Skeletal muscle cell (primary cell): Measurements from ENCODE around the gene SH3RF2.

Experiments used
- DNase-seq: peaks from one replicate; pipeline ENCODE4 v3.0.0-alpha.2; 2010; ENCODE audit warnings: low read depth
- H3K4me3 ChIP-seq: 2 replicates; pipeline ENCODE4 v1.5.1; 2011; ENCODE audit warnings: low read depth, mild to moderate bottlenecking, control low read depth, low read length, moderate library complexity

The SH3RF2 gene

DNA sequence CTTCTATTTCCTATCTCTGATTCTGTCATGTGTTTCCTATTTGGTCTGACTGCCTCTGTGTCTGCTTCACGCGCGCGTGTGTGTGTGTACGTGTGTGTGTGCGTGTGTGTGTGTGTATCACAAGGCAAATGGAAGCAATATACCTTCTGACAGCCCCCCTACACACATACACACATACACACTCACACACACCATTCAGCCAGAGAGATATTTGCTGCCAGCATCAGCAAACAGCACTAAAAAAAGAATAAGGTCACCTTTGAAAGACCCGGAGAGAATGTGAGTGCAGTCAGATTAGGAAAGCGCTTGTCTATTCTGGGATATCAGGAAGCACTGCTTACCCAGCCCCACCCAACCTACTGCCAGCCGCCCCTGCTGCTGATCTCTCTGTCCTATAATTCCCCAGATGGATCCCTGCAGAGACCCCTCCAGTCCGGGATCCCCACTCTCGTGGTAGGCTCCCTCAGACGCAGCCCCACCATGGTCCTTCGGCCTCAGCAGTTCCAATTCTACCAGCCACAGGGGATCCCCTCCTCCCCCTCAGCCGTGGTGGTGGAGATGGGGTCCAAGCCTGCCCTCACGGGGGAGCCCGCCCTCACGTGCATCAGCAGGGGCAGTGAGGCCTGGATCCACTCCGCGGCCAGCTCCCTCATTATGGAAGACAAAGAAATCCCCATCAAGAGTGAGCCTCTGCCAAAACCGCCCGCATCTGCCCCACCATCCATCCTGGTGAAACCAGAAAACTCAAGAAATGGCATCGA is 123.3 kb downstream of the SH3RF2 start:
- no peak for DNase-seq
- H3K4me3 ChIP-seq: no peak overlapping the region

DNA sequence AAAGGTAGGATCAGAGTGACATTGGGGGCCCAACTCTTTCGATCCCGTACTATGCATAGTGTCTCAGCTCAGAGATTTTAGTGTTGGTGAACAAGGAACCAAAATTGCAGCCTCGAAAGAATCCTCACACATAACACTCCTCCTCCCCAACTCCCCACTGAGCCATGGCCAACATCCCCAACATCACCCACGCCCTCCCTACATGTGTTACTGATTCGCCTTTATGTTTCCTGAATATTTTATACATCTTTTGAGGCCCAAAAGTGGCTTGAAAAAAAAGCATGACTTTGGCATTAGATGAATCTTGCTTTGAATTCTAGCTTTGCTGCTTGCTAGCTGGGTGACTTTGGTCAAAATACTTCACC is 123.8 kb downstream of the SH3RF2 start:
- no peak for DNase-seq

DNA sequence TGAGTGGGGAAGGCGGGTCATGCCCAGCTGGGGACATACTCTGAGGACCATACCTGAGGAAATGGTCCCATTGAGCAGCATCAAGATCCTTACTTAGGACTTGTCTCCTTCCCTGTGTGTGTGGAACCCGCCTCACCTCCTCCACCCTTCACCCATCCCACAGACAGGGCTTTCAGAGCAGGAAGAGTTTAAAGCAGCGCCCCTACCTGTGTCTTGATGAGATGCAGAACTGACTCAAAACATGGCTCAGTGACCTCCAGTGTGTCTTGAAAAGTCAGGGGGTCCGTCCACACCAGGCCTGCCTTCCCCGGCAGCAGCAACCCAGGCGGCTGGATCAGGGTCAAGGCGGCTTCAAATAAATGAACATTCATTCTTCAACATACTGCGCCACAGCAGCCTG is 130.6 kb downstream of the SH3RF2 start:
- no peak for DNase-seq
- H3K4me3 ChIP-seq: no peak overlapping the region

More for the DNA sequence above, 123.8 kb downstream of the SH3RF2 start:
- no peak overlapping the region for H3K4me3 ChIP-seq

DNA sequence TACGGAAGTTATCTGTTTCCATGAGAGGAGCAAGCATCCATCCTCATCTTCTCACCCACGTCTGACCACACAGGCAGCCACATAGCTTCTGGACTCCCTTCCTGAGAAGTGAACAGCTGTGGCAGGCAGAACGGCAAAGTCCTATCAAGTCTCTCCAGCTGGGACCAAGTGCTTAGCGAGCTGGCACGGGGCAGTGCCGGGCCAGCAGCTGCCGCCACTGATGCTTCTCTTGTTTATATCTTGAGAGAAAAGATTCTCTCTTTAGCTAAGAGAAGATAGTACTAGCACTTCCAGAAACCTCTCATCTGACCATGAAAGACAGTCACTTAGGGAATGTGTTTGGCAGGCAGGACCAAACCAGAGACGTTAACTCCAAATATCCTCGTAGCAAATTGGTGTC is 131.8 kb downstream of the SH3RF2 start:
- no peak for DNase-seq
- no peak overlapping the region for H3K4me3 ChIP-seq

DNA sequence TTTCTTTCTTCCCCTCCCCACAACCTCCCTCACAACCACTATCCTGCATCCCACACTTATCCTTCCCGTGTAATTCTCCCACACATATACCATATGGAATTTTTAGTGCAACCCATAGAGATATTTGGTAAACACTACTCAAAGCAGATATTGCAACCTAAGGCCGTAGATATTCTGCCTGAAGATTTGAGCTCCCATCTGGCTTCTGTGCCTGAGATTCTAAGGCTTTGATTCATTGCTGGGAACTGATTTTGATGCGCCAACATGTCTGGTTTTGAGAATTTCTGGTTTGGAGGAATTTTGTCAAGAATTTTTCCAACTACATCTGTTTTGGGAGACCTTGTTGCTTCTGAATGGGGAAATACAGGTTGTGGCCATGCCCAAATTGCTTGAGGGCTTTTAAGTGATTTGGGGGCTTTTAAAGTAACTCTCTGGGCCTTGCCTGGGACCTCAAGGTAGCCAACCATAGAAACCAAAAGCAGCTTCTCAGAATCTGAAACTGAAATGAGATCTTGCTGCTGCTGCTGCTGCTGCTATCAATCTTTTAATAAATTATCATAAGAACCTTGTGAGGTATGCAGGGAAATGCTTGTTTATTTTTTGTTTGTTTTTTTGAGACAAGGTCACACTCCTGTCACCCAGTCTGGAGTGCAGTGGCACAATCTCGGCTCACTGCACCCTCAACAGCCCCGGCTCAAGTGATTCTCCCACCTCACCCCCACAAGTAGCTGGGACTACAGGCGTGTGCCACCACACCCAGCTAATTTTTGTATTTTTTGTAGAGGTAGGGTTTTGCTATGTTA is 132.8 kb downstream of the SH3RF2 start:
- no peak for DNase-seq
- H3K4me3 ChIP-seq: no peak overlapping the region

DNA sequence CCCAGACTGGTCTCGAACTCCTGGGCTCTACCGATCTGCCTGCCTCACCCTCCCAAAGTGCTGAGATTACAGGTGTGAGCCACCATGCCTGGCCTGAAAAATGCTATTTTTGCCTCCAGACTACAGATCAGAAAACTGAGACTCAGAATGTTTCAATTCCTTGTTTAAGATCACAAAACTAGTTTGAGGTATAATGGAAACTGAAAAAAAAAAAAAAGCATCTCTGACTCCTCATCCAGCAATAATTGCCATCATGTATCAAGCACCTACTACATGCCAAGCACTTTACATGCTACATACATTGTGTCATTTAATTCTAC is 133.4 kb downstream of the SH3RF2 start:
- H3K4me3 ChIP-seq: no peak overlapping the region
- no peak for DNase-seq

DNA sequence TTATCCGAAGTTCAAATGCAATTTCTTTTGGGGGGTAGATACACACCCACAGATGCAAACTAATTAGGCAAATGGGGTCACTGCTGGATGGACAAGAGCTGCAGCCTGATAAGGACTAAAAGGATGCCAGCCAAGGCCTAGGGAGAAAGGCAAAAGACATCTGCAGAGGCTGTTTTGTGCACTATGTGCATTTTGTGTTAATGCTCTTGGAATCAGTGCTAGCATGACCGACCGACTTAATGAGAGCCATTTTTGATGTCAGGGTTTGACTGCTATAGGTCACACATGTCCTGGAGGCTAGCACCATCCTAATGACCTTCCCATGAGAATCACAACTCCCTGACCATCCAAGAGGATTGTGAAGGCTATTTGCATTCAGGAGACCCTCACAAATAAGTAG is 134.4 kb downstream of the SH3RF2 start:
- no peak overlapping the region for H3K4me3 ChIP-seq
- no peak for DNase-seq

DNA sequence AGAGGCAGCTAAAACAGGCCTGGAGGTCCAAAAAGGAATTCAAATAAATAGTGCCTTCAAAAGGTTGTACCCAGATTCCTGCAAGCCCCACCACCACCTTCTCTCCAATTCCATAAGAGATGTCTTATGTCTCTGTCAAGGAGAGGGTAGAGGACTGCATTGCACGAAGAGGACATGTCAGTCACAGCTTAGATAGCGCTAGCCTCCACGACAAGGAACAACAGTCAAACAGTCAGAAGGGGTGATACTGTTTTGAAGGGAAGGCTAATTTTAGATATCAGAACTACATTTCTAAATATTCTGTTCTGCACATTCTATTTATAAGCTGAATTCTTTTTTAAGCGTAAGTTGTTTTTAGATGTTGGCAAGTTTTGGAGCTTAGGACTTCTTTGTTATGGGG is 134.8 kb downstream of the SH3RF2 start:
- H3K4me3 ChIP-seq: no peak overlapping the region
- DNase-seq: no peak

DNA sequence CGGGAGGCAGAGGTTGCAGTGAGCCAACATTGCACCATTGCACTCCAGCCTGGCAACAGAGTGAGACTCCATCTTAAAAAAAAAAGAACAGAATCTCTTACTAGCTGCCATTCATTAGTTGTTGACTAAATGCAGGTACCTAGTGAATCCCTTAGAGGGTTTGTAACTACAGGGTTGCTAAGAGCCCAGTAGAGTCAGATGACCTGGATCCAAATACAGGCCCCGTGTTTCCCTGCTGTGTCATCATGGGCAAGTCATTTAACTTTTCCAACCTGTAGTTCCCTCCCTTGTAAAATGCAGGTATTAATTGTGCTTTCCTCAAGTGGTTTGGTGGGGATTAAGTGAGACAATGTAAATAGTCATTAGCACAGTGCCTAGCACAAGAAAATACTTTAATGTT is 136.2 kb downstream of the SH3RF2 start:
- no peak for DNase-seq
- H3K4me3 ChIP-seq: no peak overlapping the region

DNA sequence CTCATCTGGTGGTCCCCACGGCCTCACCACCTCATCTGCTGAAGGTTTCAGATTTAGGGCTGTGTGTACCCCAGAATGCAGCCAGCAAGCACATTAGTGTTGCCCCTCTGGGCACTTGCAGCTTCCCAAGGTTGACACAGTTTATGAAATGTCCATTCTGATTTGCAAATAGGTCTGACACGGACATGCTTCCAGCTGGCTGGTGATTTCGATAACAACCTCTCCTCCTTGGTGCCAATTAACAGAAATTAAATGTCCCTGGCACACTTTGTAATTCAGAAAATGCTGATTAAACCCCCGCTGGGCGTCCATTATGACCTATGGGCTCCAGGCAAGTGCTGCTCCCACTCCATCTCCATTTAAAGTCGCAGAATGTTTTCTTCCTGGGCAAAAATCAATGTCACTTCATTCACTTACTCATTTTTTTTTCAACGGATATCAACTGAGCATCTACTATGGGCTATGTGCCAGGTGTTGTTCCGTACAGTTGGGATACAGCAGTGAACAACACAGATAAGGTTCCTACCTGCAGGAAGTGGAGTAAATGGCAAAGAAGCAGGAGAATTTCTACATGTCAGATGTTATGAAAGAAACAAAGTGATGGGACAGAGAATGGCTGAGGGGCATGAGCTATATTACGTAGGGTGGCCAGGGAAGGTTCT is 137.0 kb downstream of the SH3RF2 start:
- H3K4me3 ChIP-seq: no peak overlapping the region
- no peak for DNase-seq

DNA sequence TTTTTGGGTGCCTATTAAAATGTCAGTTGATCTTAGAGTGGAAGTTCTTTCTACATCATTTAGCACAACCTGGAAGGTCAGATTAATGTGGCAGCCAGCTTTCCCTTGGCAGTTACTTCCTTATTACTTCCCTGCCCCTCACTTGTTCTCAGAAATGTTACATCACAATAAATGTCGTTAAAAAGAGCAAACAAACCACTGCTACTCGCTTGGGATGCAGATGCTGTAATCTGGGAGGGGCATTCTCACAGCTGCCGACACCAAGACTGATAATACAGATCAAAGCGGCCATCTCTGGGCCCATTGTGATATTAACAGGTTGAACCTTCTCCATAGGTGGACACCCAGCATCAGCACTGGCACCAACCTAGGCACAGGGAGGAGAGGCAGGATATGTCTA is 139.7 kb downstream of the SH3RF2 start:
- no peak for DNase-seq
- H3K4me3 ChIP-seq: no peak overlapping the region

DNA sequence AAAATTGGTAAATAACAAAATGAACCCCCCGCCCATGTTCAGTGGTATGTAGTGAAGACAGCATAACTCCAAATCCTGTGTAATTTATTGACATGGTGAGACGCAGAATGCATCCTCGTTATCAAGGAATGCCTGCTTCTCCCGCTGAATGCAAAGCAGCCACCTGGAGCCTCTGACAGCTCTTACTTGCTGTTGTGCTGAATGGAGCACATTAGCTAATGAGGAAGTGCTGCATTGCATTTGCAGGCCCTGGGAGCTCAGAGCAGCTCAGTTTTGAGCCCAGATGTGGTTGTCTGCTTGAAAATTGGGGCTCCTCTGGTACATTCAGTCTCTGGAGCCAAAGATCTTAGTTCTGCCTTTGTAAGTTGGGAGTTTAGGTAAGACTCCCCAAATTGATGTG is 140.1 kb downstream of the SH3RF2 start:
- DNase-seq: no peak

DNA sequence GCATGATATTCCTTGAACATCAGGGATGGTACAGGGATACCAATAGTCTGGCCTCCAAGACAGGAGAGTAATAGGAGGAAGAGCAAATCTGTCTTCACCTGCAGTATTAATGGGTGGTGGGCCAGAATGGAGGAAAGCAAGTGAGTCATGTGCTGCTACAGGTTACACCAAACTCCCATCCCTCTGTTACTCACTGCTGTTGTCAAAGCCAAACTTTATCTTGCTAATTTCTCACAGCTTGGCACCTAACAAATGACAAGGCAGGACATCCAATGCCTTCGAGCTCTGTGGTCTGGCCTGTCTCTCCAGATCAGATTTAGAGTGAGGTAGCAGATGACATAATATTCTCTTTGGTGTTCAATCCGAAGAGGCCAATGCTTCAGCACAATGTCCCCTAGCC is 142.2 kb downstream of the SH3RF2 start:
- no peak overlapping the region for H3K4me3 ChIP-seq
- no peak for DNase-seq

More for the DNA sequence above, 140.1 kb downstream of the SH3RF2 start:
- no peak overlapping the region for H3K4me3 ChIP-seq

DNA sequence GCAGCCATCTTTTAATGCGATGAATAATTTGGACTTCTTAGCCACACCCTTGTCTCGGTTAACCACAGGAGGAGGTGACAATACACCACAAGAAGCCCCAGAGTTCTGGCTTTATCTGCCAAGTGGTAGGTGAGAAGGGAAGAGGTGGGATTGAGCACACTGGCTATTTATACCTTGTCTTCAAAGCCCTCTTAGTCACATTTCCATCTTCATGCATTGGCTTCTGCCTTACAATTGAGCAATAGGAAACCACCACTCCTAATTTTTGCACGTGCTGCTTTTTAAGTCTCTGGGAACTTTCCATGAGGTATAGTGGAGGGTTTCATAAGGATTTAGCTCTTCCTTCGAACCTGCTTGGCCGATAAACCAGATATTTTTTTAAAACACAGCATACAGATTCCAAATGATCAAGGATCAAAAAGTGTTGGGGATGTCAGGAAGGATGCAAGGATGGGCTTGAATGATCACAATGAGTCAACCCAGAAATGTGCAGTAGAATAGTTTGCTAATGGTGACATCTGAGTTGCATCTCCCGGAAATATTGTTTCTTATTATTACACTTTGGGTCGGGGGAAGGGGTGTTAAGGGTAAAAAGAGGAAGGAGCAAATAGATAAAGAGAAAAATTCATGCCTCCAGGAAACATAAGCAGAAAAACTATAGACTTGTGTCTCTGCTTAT is 143.5 kb downstream of the SH3RF2 start:
- no peak for DNase-seq
- no peak overlapping the region for H3K4me3 ChIP-seq

DNA sequence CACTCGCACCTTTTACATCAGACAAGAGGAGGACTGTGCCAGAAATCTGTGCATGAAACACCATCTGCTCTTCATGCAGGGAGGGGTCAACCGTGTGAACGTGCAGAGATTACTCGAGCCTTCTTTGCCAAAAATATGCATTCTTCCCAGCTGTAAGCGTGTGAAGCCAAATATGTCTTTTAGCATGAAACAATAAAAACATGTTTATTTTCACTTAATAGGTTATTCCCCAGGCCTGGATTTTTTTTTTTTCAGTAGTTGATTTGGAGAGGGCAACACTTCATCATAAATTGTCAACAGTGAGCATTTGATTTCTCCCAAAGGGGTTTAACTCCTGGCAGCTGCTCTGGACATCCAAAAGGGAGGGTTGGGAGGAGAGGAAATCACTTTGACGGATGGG is 145.2 kb downstream of the SH3RF2 start:
- no peak for DNase-seq
- no peak overlapping the region for H3K4me3 ChIP-seq

DNA sequence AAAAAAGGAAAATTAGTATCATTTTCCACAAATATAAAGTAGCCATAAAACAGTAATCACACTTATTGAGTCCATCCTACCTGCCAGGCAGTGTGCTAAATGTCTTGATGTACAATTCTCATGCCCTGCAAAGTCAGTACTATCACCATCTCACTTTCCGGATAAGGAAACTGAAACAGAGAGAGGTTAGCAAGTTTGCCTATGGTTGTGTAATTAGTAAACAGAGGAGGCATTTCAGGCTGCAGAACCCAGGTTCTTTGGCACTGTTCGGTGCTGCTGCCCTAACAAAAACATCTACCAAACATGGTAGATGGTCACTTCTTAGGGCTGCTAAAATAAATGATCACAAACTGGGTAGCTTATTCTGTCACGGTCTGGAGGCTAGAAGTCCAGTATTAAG is 146.4 kb downstream of the SH3RF2 start:
- no peak overlapping the region for H3K4me3 ChIP-seq
- no peak for DNase-seq

DNA sequence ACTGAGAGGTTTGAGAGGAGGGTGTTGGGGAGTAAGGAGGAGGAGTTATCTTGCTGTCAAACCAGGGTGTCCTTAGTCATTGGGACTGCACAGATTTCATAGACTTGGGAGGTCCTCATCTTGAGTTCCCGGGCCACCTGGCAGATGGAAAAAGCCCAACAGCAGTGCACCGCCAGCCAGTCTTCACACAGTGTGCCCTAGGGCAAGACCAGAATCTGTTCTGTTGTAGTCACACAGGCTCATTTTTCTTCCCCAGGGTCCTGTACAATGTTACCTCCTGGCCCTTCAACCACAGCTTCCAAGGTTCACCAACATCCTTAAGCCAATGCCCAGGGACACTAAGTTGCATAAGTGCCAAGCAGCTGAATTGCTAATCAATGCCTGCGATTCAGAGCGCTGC is 148.0 kb downstream of the SH3RF2 start:
- no peak overlapping the region for H3K4me3 ChIP-seq
- DNase-seq: no peak

DNA sequence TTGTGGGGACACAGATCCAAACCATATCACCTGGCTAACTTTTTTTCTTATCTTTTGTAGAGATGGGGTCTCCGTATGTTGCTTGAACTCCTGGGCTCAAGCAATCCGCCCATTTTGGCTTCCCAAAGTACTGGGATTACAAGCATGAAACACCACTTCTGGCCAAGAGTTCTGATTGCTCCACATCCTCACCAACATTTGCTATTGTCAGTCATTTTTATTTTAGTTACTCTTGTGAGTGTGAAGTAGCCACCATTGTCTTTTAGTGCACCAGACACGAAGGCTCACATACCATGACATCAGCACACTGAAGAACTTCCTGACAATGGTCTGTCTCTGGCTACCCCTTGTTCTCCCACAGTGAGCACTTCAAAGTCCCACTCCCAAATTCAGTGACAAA is 151.7 kb downstream of the SH3RF2 start:
- H3K4me3 ChIP-seq: no peak overlapping the region
- no peak for DNase-seq

DNA sequence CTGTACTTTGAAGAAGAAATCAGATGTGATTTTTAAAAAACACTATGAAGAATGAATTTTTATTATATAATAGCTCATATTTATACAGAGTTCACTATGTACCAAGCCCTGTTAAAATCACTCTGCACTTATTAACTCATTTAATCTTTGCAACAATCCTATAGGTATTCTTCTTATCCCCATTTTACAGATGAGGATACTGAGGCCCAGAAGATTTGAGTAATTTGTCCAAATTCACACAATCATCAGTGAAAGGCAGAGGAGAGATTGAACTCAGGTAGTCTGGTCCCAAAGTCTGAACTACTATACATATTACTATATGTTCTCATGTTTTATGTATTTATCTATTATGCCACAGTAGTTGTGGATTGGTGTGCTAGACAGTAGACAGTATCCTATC is 152.9 kb downstream of the SH3RF2 start:
- no peak overlapping the region for H3K4me3 ChIP-seq
- no peak for DNase-seq

DNA sequence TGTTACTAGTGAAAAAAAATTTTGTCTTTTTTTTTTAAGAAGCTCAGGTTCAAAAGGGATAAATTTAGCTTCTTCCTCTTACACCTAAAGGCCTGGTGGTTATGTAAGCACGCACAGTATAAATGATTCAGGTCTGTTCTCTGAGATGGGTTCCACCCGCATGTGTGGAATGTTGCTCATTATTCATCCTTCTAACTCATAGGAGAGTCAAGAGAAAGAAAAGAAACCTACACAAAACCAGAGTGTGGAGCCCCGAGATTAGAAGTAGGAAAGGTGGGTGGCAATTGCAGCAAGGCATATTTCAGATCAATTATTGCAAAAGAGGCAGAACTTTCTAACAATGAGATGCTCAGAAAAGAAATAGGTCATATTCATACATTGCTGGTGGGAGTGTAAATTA is 155.5 kb downstream of the SH3RF2 start:
- no peak overlapping the region for H3K4me3 ChIP-seq
- DNase-seq: no peak
